Activated CD8-positive, alpha-beta T cell treated with anti-CD3 and anti-CD28 coated beads for 36 hours (primary cell): ENCODE results near the gene ZNF629. TPM values are rescaled to one million over a fixed set of nuclear protein-coding genes. Genes with fewer than 3 reads are reported as not detected.

Source experiments
- ATAC-seq: fragments of 200-7000 bp; cut with Tn5 transposase; one replicate; pipeline ENCODE4 v1.10.0; 2021; ENCODE audit warnings: mild to moderate bottlenecking, moderate library complexity
- CTCF ChIA-PET: fragments of 350-600 bp; sonication (Branson Sonifier 250); formaldehyde crosslinking; loops from one replicate; lab custom pipeline; 2021; ENCODE audit warnings: antibody characterized with exemption; lab: Charles Lee
- POLR2A ChIA-PET: fragments of 350-600 bp; sonication (Branson Sonifier 250); formaldehyde crosslinking; loops from one replicate; lab custom pipeline; 2021; ENCODE audit warnings: antibody characterized with exemption; lab: Charles Lee
- DNase-seq: peaks from one replicate; pipeline ENCODE4 v3.0.0-alpha.2; 2020
- H3K27ac Mint-ChIP-seq: one replicate; pipeline ENCODE4 v1.8.0; 2021; ENCODE audit warnings: mild to moderate bottlenecking, mixed read lengths
- H3K27me3 Mint-ChIP-seq: one replicate; pipeline ENCODE4 v1.8.0; 2021; ENCODE audit warnings: mixed read lengths
- H3K36me3 Mint-ChIP-seq: one replicate; pipeline ENCODE4 v1.8.0; 2021; ENCODE audit warnings: low read depth, mixed read lengths
- H3K4me1 Mint-ChIP-seq: one replicate; pipeline ENCODE4 v1.8.0; 2021; ENCODE audit warnings: low read depth, mixed read lengths
- H3K4me3 Mint-ChIP-seq: one replicate; pipeline ENCODE4 v1.8.0; 2021; ENCODE audit warnings: mild to moderate bottlenecking, moderate library complexity, mixed read lengths
- H3K9me3 Mint-ChIP-seq: one replicate; pipeline ENCODE4 v1.8.0; 2021; ENCODE audit warnings: mixed read lengths
- CTCF ChIP-seq: fragments of 200-600 bp; IDR thresholded peaks from one replicate; pipeline ENCODE4 v1.8.0; 2022; ENCODE audit warnings: antibody characterized with exemption, mild to moderate bottlenecking
- intact Hi-C: fragments of 100-400 bp; cut with micrococcal nuclease; formaldehyde crosslinking; loops from one replicate; pipeline ENCODE4 v1.10.0; 2022
- total RNA-seq, 2 experiments: library from RNA; stranded (reverse); gene quantifications; one replicate each; pipeline ENCODE4 v1.2.3, GENCODE V29; 2021

Gene ZNF629
- total RNA-seq, 2 experiments from 2014 or later = 2.8 to 3.2 TPM

- POLR2A ChIA-PET = interaction anchor here (1.0 to 1.3 kb wide), 2 partner anchors 17 to 21 kb away, joined by 3 to 6 read pairs; no protein-coding TSS in a partner anchor
- H3K9me3 Mint-ChIP-seq = no peaks in the 10 kb centered on the region
These were observed 29.7 kb downstream of the ZNF629 start for GRCh38 chr16:30757316-30757715.

GRCh38 chr16:30756781-30757100 lies 30.3 kb downstream of the ZNF629 start:
- ATAC-seq = no peak
- intact Hi-C loops = no loop called here
- H3K27me3 Mint-ChIP-seq = no peaks in the 10 kb centered on the region
- TF ChIP-seq CTCF = no peak
- H3K4me1 Mint-ChIP-seq = peaks cover 10% of the 10 kb centered on the region
- H3K27ac Mint-ChIP-seq = no peak overlapping the region
- DNase-seq = no peak
- no peaks in the 10 kb centered on the region for H3K9me3 Mint-ChIP-seq
- peaks cover 9% of the 10 kb centered on the region for H3K36me3 Mint-ChIP-seq
- no peak overlapping the region for H3K4me3 Mint-ChIP-seq
- POLR2A ChIA-PET = interaction anchor here (1.3 kb wide), 1 partner anchor 18 kb away, joined by 6 read pairs; no protein-coding TSS in a partner anchor
- CTCF ChIA-PET = no interaction called here

More at GRCh38 chr16:30757316-30757715, 29.7 kb downstream of the ZNF629 start:
- Mint-ChIP-seq H3K27ac (no peak overlapping the region), H3K36me3 (peaks cover 9% of the 10 kb centered on the region), H3K27me3 (no peaks in the 10 kb centered on the region), H3K4me1 (peaks cover 10% of the 10 kb centered on the region), H3K4me3 (no peak overlapping the region)
- CTCF ChIA-PET = interaction anchor here (0.6 kb wide), 1 partner anchor 57 kb away, joined by 3 read pairs; no protein-coding TSS in a partner anchor
- DNase-seq = no peak
- no peak for TF ChIP-seq CTCF
- ATAC-seq = no peak
- intact Hi-C loops = no loop called here

- DNase-seq = no peak
- ATAC-seq = no peak
- TF ChIP-seq CTCF = no peak
- ChIA-PET POLR2A (no interaction called here), CTCF (no interaction called here)
- intact Hi-C loops = no loop called here
- Mint-ChIP-seq H3K27me3 (no peaks in the 10 kb centered on the region), H3K36me3 (peaks cover 14% of the 10 kb centered on the region), H3K27ac (no peak overlapping the region), H3K9me3 (no peaks in the 10 kb centered on the region), H3K4me3 (no peak overlapping the region), H3K4me1 (peaks cover 11% of the 10 kb centered on the region)
These were observed 30.8 kb downstream of the ZNF629 start for GRCh38 chr16:30755955-30756780.

- H3K36me3 Mint-ChIP-seq = peaks cover 23% of the 10 kb centered on the region
- ATAC-seq (no peak), DNase-seq (no peak)
- H3K4me1 Mint-ChIP-seq = peaks cover 14% of the 10 kb centered on the region
- no peak overlapping the region for H3K27ac Mint-ChIP-seq
- H3K4me3 Mint-ChIP-seq = no peak overlapping the region
- intact Hi-C loops = no loop called here
- POLR2A ChIA-PET = interaction anchor here (0.7 to 1.2 kb wide), 2 partner anchors 9 to 11 kb away, joined by 3 to 4 read pairs; no protein-coding TSS in a partner anchor
- no peaks in the 10 kb centered on the region for H3K9me3 Mint-ChIP-seq
- no peak for TF ChIP-seq CTCF
- no peaks in the 10 kb centered on the region for H3K27me3 Mint-ChIP-seq
- CTCF ChIA-PET = interaction anchor here (1.0 to 1.4 kb wide), 2 partner anchors 61 kb away, joined by 3 to 4 read pairs; no protein-coding TSS in a partner anchor
These were observed 33.4 kb downstream of the ZNF629 start for GRCh38 chr16:30753596-30753995.

GRCh38 chr16:30750876-30751465 lies 36.0 kb downstream of the ZNF629 start:
- Mint-ChIP-seq H3K9me3 (no peaks in the 10 kb centered on the region), H3K4me1 (peaks cover 21% of the 10 kb centered on the region), H3K36me3 (peaks cover 24% of the 10 kb centered on the region), H3K4me3 (peak overlapping the region; percentile 9), H3K27me3 (no peaks in the 10 kb centered on the region), H3K27ac (no peak overlapping the region)
- intact Hi-C loops = no loop called here
- CTCF ChIA-PET = no interaction called here
- ATAC-seq (no peak), DNase-seq (no peak)
- no peak for TF ChIP-seq CTCF
- POLR2A ChIA-PET = interaction anchor here (0.9 to 2.0 kb wide), 8 partner anchors 9 to 92 kb away, joined by 3 to 7 read pairs (median 3); no protein-coding TSS in a partner anchor
